ENCODE data around the gene FRMD4A. TPM values are rescaled to one million over a fixed set of nuclear protein-coding genes. Genes with fewer than 3 reads are reported as not detected.

FRMD4A gene
- total RNA-seq, 5 donors from 2014 or later (not counting 1 experiment from before 2014, with no cell fraction given): 1.3 to 1.8 (median 1.4) TPM

- H3K4me3 Mint-ChIP-seq: no peak overlapping the region
Measured at GRCh38 chr10:14254368-14254767, 76.4 kb downstream of the FRMD4A start.

GRCh38 chr10:14253711-14254110 is 77.0 kb downstream of the FRMD4A start:
- WGBS (ENCODE audit: insufficient coverage): 88% methylated on average over 3 of the region's 5 CpGs
- ATAC-seq (replicated peaks in 1 of 4): no peak
- Histone ChIP-seq H3K4me3 (ENCODE audit: control insufficient read depth in 1 of 2, extremely low read depth in 1 of 2, low read length in 1 of 2) (no peak overlapping the region), H3K9me3 (no peaks in the 10 kb centered on the region), H3K27me3 (replicated peaks in 1 of 2; ENCODE audit: control insufficient read depth in 2 of 2, extremely low read depth in 1 of 2, insufficient read depth in 2 of 2, low read length in 1 of 2) (peaks cover 0 to 10% of the 10 kb centered on the region in 2 experiments), H3K36me3 (ENCODE audit: control insufficient read depth in 2 of 2, extremely low read depth in 1 of 2, insufficient read depth in 1 of 2, low read length in 1 of 2) (no peaks in the 10 kb centered on the region), H3K27ac (ENCODE audit: low read length) (no peak overlapping the region), H3K4me1 (ENCODE audit: control insufficient read depth in 1 of 2, extremely low read depth in 1 of 2, insufficient read depth in 2 of 2, low read length in 2 of 2) (no peaks in the 10 kb centered on the region)
- H3K9me3 Mint-ChIP-seq: peaks cover 2 to 7% (median 3%) of the 10 kb centered on the region in 3 donors
- peaks cover 17 to 21% of the 10 kb centered on the region in 2 donors for H3K27me3 Mint-ChIP-seq
- CTCF ChIA-PET: interaction anchor here in 1 of 2 donors (0.5 kb wide), 1 partner anchor 319 kb away, joined by 3 read pairs; no protein-coding TSS in a partner anchor
- H3K4me1 Mint-ChIP-seq: no peaks in the 10 kb centered on the region
- no peak overlapping the region for H3K27ac Mint-ChIP-seq
- no peak overlapping the region for H3K4me3 Mint-ChIP-seq
- no peak for DNase-seq
- POLR2A ChIA-PET: no interaction called here
- no peaks in the 10 kb centered on the region for H3K36me3 Mint-ChIP-seq

More at GRCh38 chr10:14254368-14254767, 76.4 kb downstream of the FRMD4A start:
- no peak overlapping the region for H3K27ac Mint-ChIP-seq
- Histone ChIP-seq H3K36me3 (ENCODE audit: control insufficient read depth in 2 of 2, extremely low read depth in 1 of 2, insufficient read depth in 1 of 2, low read length in 1 of 2) (no peaks in the 10 kb centered on the region), H3K9me3 (no peaks in the 10 kb centered on the region), H3K27me3 (replicated peaks in 1 of 2; ENCODE audit: control insufficient read depth in 2 of 2, extremely low read depth in 1 of 2, insufficient read depth in 2 of 2, low read length in 1 of 2) (peaks cover 0 to 10% of the 10 kb centered on the region in 2 experiments), H3K4me3 (ENCODE audit: control insufficient read depth in 1 of 2, extremely low read depth in 1 of 2, low read length in 1 of 2) (no peak overlapping the region), H3K27ac (ENCODE audit: low read length) (no peak overlapping the region), H3K4me1 (ENCODE audit: control insufficient read depth in 1 of 2, extremely low read depth in 1 of 2, insufficient read depth in 2 of 2, low read length in 2 of 2) (no peaks in the 10 kb centered on the region)
- ChIA-PET POLR2A (no interaction called here), CTCF (no interaction called here)
- no CpG with 5 or more reads among the region's 2 CpGs for WGBS (ENCODE audit: insufficient coverage)
- DNase-seq (no peak), ATAC-seq (replicated peaks in 1 of 4) (no peak)
- H3K27me3 Mint-ChIP-seq: peaks cover 16 to 20% of the 10 kb centered on the region in 2 donors
- H3K4me1 Mint-ChIP-seq: no peaks in the 10 kb centered on the region
- H3K9me3 Mint-ChIP-seq: peaks cover 2 to 7% (median 3%) of the 10 kb centered on the region in 3 donors
- no peaks in the 10 kb centered on the region for H3K36me3 Mint-ChIP-seq

- H3K4me3 Mint-ChIP-seq: no peak overlapping the region
- Histone ChIP-seq H3K4me1 (ENCODE audit: control insufficient read depth in 1 of 2, extremely low read depth in 1 of 2, insufficient read depth in 2 of 2, low read length in 2 of 2) (no peaks in the 10 kb centered on the region), H3K27me3 (replicated peaks in 1 of 2; ENCODE audit: control insufficient read depth in 2 of 2, extremely low read depth in 1 of 2, insufficient read depth in 2 of 2, low read length in 1 of 2) (peaks cover 0 to 10% of the 10 kb centered on the region in 2 experiments), H3K9me3 (no peaks in the 10 kb centered on the region), H3K4me3 (ENCODE audit: control insufficient read depth in 1 of 2, extremely low read depth in 1 of 2, low read length in 1 of 2) (no peak overlapping the region), H3K36me3 (ENCODE audit: control insufficient read depth in 2 of 2, extremely low read depth in 1 of 2, insufficient read depth in 1 of 2, low read length in 1 of 2) (no peaks in the 10 kb centered on the region), H3K27ac (ENCODE audit: low read length) (no peak overlapping the region)
- WGBS (ENCODE audit: insufficient coverage): no CpG with 5 or more reads among the region's 3 CpGs
- CTCF ChIA-PET: no interaction called here
- no peak for DNase-seq
- H3K27ac Mint-ChIP-seq: no peak overlapping the region
- H3K36me3 Mint-ChIP-seq: no peaks in the 10 kb centered on the region
- no peak for ATAC-seq (replicated peaks in 1 of 4)
- peaks cover 2 to 7% (median 3%) of the 10 kb centered on the region in 3 donors for H3K9me3 Mint-ChIP-seq
- H3K4me1 Mint-ChIP-seq: no peaks in the 10 kb centered on the region
- POLR2A ChIA-PET: no interaction called here
- peaks cover 15 to 21% of the 10 kb centered on the region in 2 donors for H3K27me3 Mint-ChIP-seq
Measured at GRCh38 chr10:14253079-14253478, 77.6 kb downstream of the FRMD4A start.

GRCh38 chr10:14250496-14251076 is 80.1 kb downstream of the FRMD4A start:
- H3K9me3 ChIP-seq: no peaks in the 10 kb centered on the region
- H3K27ac Mint-ChIP-seq: no peak overlapping the region
- peaks cover 0 to 15% of the 10 kb centered on the region in 2 experiments for H3K27me3 ChIP-seq (replicated peaks in 1 of 2; ENCODE audit: control insufficient read depth in 2 of 2, extremely low read depth in 1 of 2, insufficient read depth in 2 of 2, low read length in 1 of 2)
- 88% methylated on average over 1 of the region's 2 CpGs for WGBS (ENCODE audit: insufficient coverage)
- H3K4me3 Mint-ChIP-seq: no peak overlapping the region
- no peak overlapping the region for H3K27ac ChIP-seq (ENCODE audit: low read length)
- peaks cover 2 to 7% (median 3%) of the 10 kb centered on the region in 3 donors for H3K9me3 Mint-ChIP-seq
- ChIA-PET POLR2A (no interaction called here), CTCF (no interaction called here)
- no peaks in the 10 kb centered on the region for H3K36me3 Mint-ChIP-seq
- no peaks in the 10 kb centered on the region for H3K36me3 ChIP-seq (ENCODE audit: control insufficient read depth in 2 of 2, extremely low read depth in 1 of 2, insufficient read depth in 1 of 2, low read length in 1 of 2)
- no peak overlapping the region for H3K4me3 ChIP-seq (ENCODE audit: control insufficient read depth in 1 of 2, extremely low read depth in 1 of 2, low read length in 1 of 2)
- DNase-seq (no peak), ATAC-seq (replicated peaks in 1 of 4) (no peak)
- no peaks in the 10 kb centered on the region for H3K4me1 ChIP-seq (ENCODE audit: control insufficient read depth in 1 of 2, extremely low read depth in 1 of 2, insufficient read depth in 2 of 2, low read length in 2 of 2)
- H3K4me1 Mint-ChIP-seq: no peaks in the 10 kb centered on the region
- H3K27me3 Mint-ChIP-seq: peaks cover 14 to 29% of the 10 kb centered on the region in 2 donors

GRCh38 chr10:14247377-14248116 is 83.2 kb downstream of the FRMD4A start:
- DNase-seq: no peak
- Mint-ChIP-seq H3K9me3 (peaks cover 2 to 12% (median 3%) of the 10 kb centered on the region in 3 donors), H3K4me1 (no peaks in the 10 kb centered on the region), H3K36me3 (no peaks in the 10 kb centered on the region), H3K27me3 (peaks cover 15 to 23% of the 10 kb centered on the region in 2 donors), H3K4me3 (no peak overlapping the region), H3K27ac (no peak overlapping the region)
- ChIA-PET POLR2A (no interaction called here), CTCF (interaction anchor here in 1 of 2 donors (0.6 kb wide), 1 partner anchor 11 kb away, joined by 5 read pairs; no protein-coding TSS in a partner anchor)
- H3K27ac ChIP-seq (ENCODE audit: low read length): no peak overlapping the region
- ATAC-seq (replicated peaks in 1 of 4): no peak
- no peaks in the 10 kb centered on the region for H3K9me3 ChIP-seq
- WGBS (ENCODE audit: insufficient coverage): 83% methylated on average over 6 of the region's 9 CpGs
- no peak overlapping the region for H3K4me3 ChIP-seq (ENCODE audit: control insufficient read depth in 1 of 2, extremely low read depth in 1 of 2, low read length in 1 of 2)
- no peaks in the 10 kb centered on the region for H3K36me3 ChIP-seq (ENCODE audit: control insufficient read depth in 2 of 2, extremely low read depth in 1 of 2, insufficient read depth in 1 of 2, low read length in 1 of 2)
- peaks cover 0 to 13% of the 10 kb centered on the region in 2 experiments for H3K27me3 ChIP-seq (replicated peaks in 1 of 2; ENCODE audit: control insufficient read depth in 2 of 2, extremely low read depth in 1 of 2, insufficient read depth in 2 of 2, low read length in 1 of 2)
- no peaks in the 10 kb centered on the region for H3K4me1 ChIP-seq (ENCODE audit: control insufficient read depth in 1 of 2, extremely low read depth in 1 of 2, insufficient read depth in 2 of 2, low read length in 2 of 2)

- H3K9me3 ChIP-seq: no peaks in the 10 kb centered on the region
- POLR2A ChIA-PET: no interaction called here
- no peak for ATAC-seq (replicated peaks in 1 of 4)
- no peaks in the 10 kb centered on the region for H3K4me1 ChIP-seq (ENCODE audit: control insufficient read depth in 1 of 2, extremely low read depth in 1 of 2, insufficient read depth in 2 of 2, low read length in 2 of 2)
- Mint-ChIP-seq H3K9me3 (peaks cover 0 to 5% (median 0%) of the 10 kb centered on the region in 3 donors), H3K27me3 (peaks cover 27 to 31% of the 10 kb centered on the region in 2 donors), H3K4me1 (peaks cover 0 to 4% (median 4%) of the 10 kb centered on the region in 3 donors), H3K36me3 (no peaks in the 10 kb centered on the region), H3K4me3 (no peak overlapping the region), H3K27ac (no peak overlapping the region)
- peaks cover 2 to 10% of the 10 kb centered on the region in 2 experiments for H3K27me3 ChIP-seq (replicated peaks in 1 of 2; ENCODE audit: control insufficient read depth in 2 of 2, extremely low read depth in 1 of 2, insufficient read depth in 2 of 2, low read length in 1 of 2)
- H3K36me3 ChIP-seq (ENCODE audit: control insufficient read depth in 2 of 2, extremely low read depth in 1 of 2, insufficient read depth in 1 of 2, low read length in 1 of 2): no peaks in the 10 kb centered on the region
- 92% methylated on average over 1 of the region's 3 CpGs for WGBS (ENCODE audit: insufficient coverage)
- CTCF ChIA-PET: no interaction called here
- no peak overlapping the region for H3K27ac ChIP-seq (ENCODE audit: low read length)
- no peak for DNase-seq
- no peak overlapping the region for H3K4me3 ChIP-seq (ENCODE audit: control insufficient read depth in 1 of 2, extremely low read depth in 1 of 2, low read length in 1 of 2)
Measured at GRCh38 chr10:14244801-14245211, 85.9 kb downstream of the FRMD4A start.
